ENCODE measurements around the gene PIGZ.

- no peak for TF ChIP-seq POLR2AphosphoS5 (IDR thresholded peaks at IDR 0.05)
- no peak for TF ChIP-seq CTCF (IDR thresholded peaks at IDR 0.05 in 8 of 11, conservative IDR thresholded peaks at IDR 0.05 in 3 of 11)
- TF ChIP-seq POLR2A (IDR thresholded peaks at IDR 0.05): no peak
Observed at GRCh38 chr3:197015790-197016736, 47.4 kb upstream of the PIGZ start.
